Measurements from ENCODE around the gene LSM11.

The LSM11 gene

DNA sequence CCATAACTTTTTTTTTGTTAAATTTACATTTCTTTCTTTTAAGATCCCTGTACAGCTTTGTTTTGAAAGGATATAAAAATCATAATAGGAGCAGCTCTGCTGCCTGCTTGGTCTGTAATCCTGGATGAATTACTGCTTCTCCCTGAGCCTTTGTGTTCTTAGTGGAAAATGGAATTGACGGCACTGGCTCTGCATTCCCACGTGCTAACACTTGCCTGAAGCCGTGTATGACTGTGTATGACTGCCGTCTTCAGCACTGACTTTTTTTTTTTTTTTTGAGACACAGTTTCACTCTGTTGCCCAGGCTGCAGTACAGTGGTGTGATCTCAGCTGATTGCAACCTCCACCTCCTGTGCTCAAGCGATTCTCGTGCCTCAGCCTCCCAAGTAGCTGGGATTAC is 7.5 kb upstream of the LSM11 start:
- DNase-seq, result no peak

- no peak for DNase-seq
Observed at GRCh38 chr5:157739388-157740228, 3.9 kb upstream of the LSM11 start.

DNA sequence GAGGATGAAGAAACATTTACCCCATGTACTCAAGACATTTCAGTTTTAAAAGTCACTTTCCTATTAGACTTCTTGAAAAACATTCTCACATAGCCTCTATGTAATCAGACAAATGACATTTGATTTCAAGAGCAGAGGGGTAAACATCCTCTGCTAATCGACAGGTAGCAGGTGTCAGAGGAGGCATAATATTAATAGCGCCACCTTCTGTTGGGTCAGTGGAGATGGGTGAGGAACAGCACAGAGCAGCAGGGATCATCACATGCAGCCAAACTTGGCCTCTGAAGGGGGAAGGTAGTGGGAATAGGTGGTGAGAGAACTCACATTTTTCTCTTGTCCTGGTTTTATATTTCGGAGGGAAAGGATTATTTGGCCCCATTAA is 3.3 kb upstream of the LSM11 start:
- peak; percentile 23 to 40 for DNase-seq

DNA sequence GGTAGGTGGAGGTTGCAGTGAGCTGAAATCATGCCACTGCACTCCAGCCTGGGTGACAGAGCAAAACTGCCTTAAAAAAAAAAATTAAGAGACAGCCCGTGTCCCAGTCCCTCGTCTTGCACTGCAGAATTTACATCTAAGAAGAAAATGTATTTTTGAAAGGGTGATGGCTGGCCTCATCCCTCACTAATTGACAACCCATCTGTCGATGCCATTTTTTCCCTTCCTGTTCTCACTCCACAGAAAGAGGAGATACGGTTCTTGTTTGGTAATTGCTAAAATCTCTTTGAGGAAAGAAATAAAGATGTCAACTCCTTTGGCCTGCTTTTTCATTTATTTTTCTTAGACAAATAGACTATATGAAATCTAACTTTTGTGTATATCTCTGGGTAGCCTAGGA is 2.4 kb upstream of the LSM11 start:
- DNase-seq, result no peak

- DNase-seq, result no peak
Observed at GRCh38 chr5:157744051-157745011, 819 bp downstream of the LSM11 start.

- DNase-seq, result no peak
Observed at GRCh38 chr5:157745041-157745456, 1.5 kb downstream of the LSM11 start.

GRCh38 chr5:157747173-157747740 is 3.7 kb downstream of the LSM11 start:
- DNase-seq, result no peak

- no peak for DNase-seq
Observed at GRCh38 chr5:157747766-157748700, 4.5 kb downstream of the LSM11 start.

GRCh38 chr5:157748760-157749461 is 5.4 kb downstream of the LSM11 start:
- DNase-seq, result no peak

DNA sequence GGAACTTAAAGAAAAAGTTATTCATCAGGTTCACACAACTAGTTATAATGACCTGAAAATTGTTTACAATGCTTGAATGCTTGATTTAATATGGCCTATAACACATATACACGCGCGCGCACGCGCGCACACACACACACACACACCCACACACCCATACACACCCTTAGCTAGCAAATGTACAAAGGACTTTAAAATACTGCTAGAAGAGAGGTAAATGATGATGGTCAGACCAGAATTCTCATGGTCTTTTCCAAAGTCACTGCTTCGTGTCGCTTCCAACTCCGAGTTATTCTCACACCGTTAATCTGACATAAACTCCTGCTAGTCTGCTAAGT is 5.9 kb downstream of the LSM11 start:
- DNase-seq, result no peak

- no peak for DNase-seq
Observed at GRCh38 chr5:157750320-157750719, 6.8 kb downstream of the LSM11 start.

DNA sequence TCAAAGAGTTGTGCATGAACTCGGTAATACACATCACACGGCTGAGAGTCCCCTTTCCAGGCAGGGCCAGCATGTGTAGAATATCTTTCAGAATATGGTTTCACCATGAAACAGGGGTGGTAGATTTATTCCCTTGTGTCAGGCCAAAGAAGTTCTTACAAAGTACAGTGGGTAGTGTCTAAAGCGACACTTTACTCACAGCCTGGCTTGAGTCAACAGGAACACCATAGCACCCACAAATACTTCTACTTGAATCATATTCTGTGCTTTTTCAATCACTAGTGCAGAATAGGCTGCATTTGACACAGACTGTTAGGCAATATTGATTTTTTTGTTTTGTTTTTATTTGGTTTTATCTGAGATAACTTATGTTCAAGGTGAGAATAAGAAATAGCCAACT is 12.6 kb downstream of the LSM11 start:
- no peak for DNase-seq

DNA sequence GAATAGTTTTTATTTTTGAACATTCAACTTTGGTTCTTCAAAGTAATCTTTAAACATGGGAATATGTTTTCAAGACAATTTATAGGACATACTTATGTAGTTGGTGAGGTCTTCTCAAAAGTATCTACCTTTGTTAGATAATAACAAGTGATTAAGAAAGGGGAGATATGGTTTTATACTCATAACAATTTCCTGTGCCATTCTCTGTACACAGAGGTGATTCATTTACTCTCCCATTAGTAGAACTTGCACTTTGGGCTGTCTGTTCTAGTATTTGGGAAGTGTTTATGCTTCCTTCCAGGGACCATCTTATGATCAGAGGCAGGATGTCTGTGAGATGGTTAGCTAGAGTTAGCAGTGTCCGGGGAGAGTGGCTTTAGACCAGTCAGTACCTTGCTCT is 15.2 kb downstream of the LSM11 start:
- no peak for DNase-seq

DNA sequence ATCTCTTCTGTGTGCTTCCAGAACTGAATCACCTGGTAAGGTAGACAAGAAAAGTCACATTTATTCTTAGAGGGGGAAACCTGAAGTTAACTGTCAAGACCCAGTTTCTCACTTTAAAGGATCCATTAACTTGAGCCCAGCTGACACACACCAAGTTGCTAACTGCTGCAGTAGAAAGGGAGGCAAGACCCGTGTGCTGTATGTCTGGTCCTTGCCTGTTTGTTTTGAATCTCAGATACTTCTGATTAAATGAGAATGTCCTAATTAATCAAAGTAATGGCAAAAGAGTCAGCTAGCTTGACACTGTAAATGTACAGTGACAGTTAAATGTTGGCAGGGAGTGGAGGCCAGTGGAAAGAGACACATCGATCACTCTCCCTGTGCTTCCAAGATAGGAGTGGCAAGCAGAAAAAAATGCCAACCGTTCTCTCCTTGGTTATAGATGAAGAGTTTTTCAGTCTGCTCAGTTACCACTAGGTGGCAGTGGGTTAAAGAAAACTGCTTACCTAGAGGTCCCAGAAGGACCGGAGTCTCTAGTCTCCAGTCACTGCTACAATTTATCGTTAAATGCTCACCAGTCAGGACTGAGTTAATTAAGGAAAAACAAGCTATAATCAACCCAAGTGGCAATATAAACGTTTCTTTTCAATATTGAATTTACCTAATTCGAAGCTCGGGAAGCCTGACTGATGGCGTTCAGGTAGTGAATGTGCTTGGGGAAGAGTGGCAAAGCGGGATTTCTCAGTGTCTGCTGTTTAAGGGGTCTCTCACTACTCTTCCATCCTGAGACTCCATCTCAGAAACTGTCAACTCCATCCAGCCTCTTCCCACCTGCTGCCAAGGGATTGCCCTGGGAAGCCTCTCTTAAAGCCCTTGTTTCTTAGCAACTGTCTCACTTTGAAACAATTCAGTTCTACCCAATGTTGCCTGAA is 18.4 kb downstream of the LSM11 start:
- DNase-seq, result peak; percentile 36 to 58

DNA sequence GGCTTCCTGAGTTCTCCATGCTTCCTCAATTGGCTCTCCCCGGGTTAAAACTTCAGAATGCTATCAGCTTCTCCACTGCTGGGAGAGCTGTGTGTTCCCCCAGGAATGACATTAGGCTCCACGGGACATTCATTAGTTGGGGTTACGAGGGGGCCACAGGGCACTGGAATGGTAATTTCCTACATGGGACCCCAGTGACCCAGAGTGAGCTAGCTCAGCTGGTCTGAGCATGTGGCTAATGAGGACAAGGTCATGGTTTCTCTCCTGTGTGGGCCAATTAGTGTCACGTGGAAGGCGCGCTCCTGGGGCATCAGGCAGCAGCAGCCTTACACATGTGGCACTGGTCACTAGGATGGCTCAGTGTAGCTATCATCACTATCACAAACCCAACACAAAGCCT is 21.0 kb downstream of the LSM11 start:
- DNase-seq, result no peak

DNA sequence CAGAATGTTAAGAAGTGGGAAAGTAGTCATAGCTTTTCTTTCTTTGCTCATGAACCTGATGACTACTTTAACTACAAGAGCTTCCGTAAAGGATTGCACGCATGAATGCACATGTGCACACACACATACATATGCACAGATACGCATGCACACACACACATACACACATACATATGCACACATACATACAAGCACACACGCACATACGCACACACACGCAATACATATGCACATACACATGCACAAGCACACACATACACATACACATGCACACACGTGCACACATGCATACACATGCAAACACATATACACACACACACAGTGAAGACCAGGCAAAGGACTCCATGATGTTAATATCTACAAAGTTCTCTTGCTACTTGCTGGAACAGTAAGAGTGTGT is 22.9 kb downstream of the LSM11 start:
- no peak for DNase-seq

DNA sequence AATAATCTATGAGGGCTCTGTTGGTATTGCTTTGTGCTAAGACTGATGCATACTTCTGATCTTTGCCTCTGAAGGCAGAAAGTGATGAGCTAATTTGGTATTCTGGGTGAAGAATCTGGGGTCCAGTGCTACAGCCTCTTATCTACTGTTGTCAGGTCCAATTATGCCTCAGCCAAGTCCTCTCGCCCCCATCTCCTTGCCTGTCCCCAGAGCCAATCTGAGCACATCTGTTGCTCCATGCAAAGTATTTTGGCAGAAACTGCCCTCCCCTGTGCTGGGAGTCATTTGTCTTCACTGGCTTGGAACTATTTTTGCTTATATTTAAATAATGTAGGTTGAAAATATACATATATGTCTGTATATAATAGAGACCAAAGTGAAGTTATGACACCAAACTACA is 23.4 kb downstream of the LSM11 start:
- no peak for DNase-seq

DNA sequence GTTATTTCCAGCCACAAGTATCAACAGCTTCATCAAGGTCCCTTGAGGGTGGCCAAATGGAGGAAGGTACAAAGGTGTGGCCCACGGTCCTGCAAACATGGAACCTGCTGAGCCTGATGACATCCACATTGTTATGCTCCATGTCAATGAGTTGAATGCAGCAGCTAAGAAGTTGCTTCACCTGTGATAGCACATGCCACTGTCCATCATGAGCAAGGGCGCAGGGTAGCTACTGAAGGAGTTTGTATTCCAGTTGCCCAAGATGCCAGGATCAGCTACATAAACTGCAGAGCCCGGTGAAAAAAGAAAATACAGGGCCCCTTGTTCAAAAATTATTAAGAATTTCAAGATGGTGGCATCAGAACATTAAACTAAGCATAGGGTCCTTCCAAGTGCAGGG is 24.2 kb downstream of the LSM11 start:
- no peak for DNase-seq

DNA sequence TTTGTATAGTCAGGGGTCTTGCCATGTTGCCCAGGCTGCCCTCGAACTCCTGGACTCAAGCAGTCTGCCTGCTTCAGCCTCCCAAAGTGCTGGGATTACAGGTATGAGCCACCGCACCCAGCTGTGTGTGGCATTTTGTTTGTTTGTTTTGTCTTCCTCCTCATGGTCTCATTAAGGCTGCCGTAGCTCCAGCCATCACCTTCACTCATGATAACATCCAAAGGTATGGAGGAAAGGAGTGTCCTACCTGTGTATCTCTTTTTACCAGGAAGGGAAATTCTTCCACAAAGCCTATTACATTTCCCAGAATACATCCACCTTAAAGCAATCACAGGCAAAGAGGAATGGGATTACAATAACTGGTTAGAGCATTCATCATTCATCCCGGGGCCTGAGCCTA is 27.2 kb downstream of the LSM11 start:
- no peak for DNase-seq

GRCh38 chr5:157772127-157772526 is 28.6 kb downstream of the LSM11 start:
- no peak for DNase-seq
